HG03565 (cell line): ENCODE data around the gene PCBP3.
"Not testable (repeated sequence)": the region's sequence is repeated elsewhere in the genome, so short reads cannot be mapped to it uniquely, and the experiment has no call there.

Source experiments
- ATAC-seq: cut with Tn5 transposase; IDR thresholded peaks from one replicate; pipeline ENCODE4 v1.9.1; 2021; ENCODE audit warnings: mild to moderate bottlenecking, moderate library complexity; ENCODE audit not compliant: unreplicated experiment

The PCBP3 gene

GRCh38 chr21:45954921-45955320, 311.4 kb downstream of the PCBP3 start:
- no peak for ATAC-seq

GRCh38 chr21:45957551-45957950, 314.0 kb downstream of the PCBP3 start:
- no peak for ATAC-seq

GRCh38 chr21:45957981-45958600, 314.6 kb downstream of the PCBP3 start:
- ATAC-seq: no peak

GRCh38 chr21:45959182-45959581, 315.7 kb downstream of the PCBP3 start:
- no peak for ATAC-seq

- ATAC-seq: no peak
These were observed 316.4 kb downstream of the PCBP3 start for GRCh38 chr21:45959779-45960390.

- not testable (repeated sequence) for ATAC-seq
These were observed 317.9 kb downstream of the PCBP3 start for GRCh38 chr21:45961408-45961807.

GRCh38 chr21:45962531-45963231, 319.2 kb downstream of the PCBP3 start:
- no peak for ATAC-seq

- ATAC-seq: no peak
These were observed 319.7 kb downstream of the PCBP3 start for GRCh38 chr21:45963232-45963570.

GRCh38 chr21:45964649-45965048, 321.1 kb downstream of the PCBP3 start:
- ATAC-seq: no peak

- ATAC-seq: no peak
These were observed 321.7 kb downstream of the PCBP3 start for GRCh38 chr21:45965084-45965809.

GRCh38 chr21:45966791-45967394, 323.4 kb downstream of the PCBP3 start:
- ATAC-seq: no peak

- ATAC-seq: no peak
These were observed 326.6 kb downstream of the PCBP3 start for GRCh38 chr21:45969921-45970673.

GRCh38 chr21:45970674-45971615, 327.4 kb downstream of the PCBP3 start:
- no peak for ATAC-seq

GRCh38 chr21:45971616-45972352, 328.3 kb downstream of the PCBP3 start:
- no peak for ATAC-seq

GRCh38 chr21:45972353-45972715, 328.8 kb downstream of the PCBP3 start:
- no peak for ATAC-seq

GRCh38 chr21:45972716-45973474, 329.4 kb downstream of the PCBP3 start:
- no peak for ATAC-seq

- no peak for ATAC-seq
These were observed 330.0 kb downstream of the PCBP3 start for GRCh38 chr21:45973475-45974072.
